Neural progenitor cell (in vitro differentiated cells): ENCODE results near the gene PLA2R1.

Experiments
- EZH2 ChIP-seq: fragments of 200-600 bp; sonication (generic); IDR thresholded peaks from 2 replicates; pipeline ENCODE4 v1.6.1; 2017; ENCODE audit warnings: antibody characterized with exemption, mild to moderate bottlenecking, moderate library complexity
- EZH2phosphoT487 ChIP-seq: fragments of 200-600 bp; sonication (generic); IDR thresholded peaks from 2 replicates; pipeline ENCODE4 v1.6.1; 2017; ENCODE audit warnings: antibody characterized with exemption
- TF ChIP-seq, protein P1 (sequence below): fragments of 200-600 bp; sonication (generic); IDR thresholded peaks from 2 replicates; pipeline ENCODE4 v1.5.1; 2017; ENCODE audit warnings: antibody characterized with exemption, mild to moderate bottlenecking

DNA sequence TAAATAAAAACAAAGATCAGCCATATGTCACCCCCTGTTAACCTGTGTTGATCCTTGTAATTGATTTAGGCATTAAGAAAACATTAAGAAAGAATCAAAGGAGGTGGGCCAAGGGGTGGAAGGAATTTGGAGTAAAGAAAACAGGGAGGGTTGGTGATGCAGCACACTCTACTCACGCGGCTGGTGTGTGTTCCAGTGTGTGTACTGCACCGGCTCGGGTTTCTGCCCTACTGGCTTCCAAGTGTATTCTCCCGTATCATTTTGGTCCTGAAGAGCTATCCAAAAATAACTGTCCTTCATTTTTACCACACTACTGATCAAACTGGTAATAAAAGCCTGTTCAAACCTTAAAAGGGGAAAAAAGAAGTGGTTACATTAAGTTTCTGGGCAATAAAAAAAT is 56.9 kb downstream of the PLA2R1 start:
- TF ChIP-seq, protein P1, sequence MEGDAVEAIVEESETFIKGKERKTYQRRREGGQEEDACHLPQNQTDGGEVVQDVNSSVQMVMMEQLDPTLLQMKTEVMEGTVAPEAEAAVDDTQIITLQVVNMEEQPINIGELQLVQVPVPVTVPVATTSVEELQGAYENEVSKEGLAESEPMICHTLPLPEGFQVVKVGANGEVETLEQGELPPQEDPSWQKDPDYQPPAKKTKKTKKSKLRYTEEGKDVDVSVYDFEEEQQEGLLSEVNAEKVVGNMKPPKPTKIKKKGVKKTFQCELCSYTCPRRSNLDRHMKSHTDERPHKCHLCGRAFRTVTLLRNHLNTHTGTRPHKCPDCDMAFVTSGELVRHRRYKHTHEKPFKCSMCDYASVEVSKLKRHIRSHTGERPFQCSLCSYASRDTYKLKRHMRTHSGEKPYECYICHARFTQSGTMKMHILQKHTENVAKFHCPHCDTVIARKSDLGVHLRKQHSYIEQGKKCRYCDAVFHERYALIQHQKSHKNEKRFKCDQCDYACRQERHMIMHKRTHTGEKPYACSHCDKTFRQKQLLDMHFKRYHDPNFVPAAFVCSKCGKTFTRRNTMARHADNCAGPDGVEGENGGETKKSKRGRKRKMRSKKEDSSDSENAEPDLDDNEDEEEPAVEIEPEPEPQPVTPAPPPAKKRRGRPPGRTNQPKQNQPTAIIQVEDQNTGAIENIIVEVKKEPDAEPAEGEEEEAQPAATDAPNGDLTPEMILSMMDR, result no peak
- TF ChIP-seq EZH2phosphoT487 (no peak), EZH2 (no peak)
